HG03108 (cell line): Measurements from ENCODE around the gene TPSB2.
"Not testable (repeated sequence)": the region's sequence is repeated elsewhere in the genome, so short reads cannot be mapped to it uniquely, and the experiment has no call there.

Experiments
- ATAC-seq: cut with Tn5 transposase; IDR thresholded peaks from one replicate; pipeline ENCODE4 v1.9.1; 2021; ENCODE audit warnings: moderate library complexity; ENCODE audit not compliant: unreplicated experiment

Gene TPSB2

DNA sequence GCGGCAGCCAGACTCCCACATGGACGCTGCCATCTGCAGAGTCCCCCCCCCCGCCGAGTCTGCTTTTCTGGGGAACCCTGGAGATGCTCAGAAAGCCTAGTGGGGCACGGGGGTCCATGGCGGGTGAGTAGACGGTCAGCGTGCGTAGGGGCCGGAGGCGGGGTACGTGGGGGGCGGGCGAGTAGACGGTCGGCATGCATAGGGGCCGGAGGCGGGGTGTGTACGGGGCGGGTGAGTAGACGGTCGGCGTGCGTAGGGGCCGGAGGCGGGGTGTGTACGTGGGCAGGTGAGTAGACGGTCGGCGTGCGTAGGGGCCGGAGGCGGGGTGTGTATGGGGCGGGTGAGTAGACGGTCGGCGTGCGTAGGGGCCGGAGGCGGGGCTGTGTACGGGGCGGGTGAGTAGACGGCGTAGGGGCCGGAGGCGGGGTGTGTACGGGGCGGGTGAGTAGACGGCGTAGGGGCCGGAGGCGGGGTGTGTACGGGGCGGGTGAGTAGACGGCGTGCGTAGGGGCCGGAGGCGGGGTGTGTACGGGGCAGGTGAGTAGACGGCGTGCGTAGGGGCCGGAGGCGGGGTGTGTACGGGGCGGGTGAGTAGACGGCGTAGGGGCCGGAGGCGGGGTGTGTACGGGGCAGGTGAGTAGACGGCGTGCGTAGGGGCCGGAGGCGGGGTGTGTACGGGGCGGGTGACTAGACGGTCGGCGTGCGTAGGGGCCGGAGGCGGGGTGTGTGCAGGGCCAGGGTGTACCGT, 44.4 kb downstream of the TPSB2 start:
- ATAC-seq, result not testable (repeated sequence)

DNA sequence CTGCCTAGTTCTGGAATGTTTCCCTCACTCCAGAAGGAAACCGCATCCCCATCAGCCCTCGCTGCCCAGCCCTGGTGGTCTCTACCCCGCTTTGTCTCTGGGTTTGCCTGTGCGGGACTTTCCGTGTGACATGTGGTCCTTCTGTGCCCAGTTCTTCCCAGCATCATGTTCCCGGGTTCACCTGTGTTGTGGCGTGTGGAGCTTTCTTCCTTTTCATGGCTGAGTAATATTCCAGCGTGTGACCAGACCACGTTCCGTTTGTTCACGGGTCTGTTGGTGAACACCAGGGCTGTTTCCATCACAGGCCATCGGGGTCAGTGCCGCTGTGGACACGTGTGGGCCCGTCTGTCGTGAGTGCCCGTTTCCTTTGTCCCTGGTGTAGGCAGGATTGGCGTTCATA, 45.0 kb downstream of the TPSB2 start:
- no peak for ATAC-seq

DNA sequence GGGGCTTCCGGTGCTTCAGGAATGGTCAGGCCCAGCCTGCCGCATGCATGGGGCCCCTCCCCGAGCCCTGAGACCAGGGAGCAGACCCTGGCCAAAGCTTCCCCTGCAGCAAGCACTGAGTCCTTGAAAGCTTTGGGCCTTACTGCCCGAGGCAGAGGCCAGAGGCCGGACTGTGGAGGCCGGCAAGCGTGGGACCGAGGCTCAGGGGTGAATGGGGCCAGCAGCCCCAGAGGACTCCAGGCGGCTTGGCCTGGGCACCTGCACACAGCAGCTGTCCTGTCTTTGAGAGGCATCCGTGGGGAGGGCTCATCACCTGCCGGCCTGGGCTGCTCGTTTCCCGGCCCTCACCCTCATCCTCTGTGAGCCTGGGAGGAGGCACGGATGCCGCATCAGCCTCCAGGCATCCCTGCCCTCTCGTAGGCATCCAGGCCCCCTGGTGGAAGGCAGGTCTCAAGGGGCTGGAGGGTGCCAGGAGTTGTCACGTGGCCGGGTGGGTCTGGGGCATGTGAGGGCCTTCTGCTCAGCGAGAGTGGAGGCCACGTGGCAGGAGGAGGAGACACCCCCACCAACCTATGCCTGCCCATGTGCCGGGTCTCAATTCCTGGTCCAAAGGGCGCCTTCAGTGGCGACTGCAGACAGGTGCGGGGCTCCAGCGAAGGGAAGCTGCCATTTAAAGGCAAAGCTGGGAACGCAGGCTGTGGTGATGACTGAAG, 45.7 kb downstream of the TPSB2 start:
- ATAC-seq, result no peak

DNA sequence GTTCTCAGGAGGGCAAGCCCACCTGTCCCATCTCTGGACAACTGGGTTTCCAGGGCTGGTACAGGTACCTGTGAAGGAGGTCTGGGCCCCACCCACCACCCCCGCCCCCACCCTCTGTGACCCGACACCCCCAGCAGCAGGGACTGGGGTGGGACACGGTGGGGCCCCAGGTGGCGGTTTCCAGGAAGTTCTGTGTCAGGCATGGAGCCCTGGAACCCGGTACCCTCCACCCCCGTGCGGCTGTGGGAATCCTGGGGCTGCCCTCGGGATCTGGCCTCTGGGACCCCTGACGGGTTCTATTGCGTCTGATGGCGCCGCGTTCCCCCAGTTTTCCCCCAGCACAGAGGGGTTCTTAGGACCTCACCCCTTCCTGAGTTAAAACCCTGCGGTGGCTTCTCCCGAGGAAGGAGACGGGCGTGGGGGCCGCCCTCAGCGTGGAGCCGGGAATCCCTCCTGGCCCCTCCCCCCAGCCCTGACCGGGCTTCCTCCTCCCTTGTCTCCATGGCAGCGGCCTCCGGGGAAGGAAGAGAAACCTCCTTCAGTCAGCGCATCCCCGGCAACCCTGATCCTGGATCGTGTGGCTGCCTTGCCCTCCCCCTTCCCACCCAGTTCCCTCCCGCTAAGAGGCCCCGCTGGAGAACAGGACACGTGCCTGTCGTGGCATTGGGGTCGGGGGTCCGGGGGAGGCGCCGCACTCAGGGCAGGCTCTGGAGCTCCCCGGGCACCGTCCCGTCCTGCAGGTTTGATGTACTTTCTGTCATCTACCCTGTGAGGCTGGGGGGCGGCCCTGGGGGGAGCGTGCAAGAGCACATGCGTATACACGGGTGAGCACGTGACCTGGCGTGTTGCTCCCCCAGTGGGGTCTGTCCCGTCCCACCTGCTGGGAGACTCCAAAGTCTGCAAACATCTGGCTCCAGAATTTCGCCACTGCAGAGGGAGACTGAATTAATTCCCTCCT, 46.8 kb downstream of the TPSB2 start:
- ATAC-seq, result no peak

DNA sequence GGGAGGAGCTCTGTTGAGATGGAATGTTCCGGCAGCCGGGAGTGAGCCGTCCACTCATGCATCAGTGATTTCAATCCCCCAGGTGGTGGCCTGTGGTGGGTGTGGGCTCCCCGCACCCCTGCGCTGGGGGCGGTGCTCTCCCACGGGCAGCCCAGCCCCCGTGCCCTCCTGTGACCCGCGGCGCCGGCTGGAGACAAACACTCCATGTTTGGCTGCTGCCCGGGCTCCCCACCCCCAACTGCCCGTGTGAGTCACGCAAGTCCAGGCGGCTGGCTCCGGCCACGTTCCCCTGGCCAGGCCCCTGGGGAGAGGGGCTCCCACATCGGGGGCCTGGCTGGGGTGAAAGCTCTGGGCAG, 47.7 kb downstream of the TPSB2 start:
- no peak for ATAC-seq

DNA sequence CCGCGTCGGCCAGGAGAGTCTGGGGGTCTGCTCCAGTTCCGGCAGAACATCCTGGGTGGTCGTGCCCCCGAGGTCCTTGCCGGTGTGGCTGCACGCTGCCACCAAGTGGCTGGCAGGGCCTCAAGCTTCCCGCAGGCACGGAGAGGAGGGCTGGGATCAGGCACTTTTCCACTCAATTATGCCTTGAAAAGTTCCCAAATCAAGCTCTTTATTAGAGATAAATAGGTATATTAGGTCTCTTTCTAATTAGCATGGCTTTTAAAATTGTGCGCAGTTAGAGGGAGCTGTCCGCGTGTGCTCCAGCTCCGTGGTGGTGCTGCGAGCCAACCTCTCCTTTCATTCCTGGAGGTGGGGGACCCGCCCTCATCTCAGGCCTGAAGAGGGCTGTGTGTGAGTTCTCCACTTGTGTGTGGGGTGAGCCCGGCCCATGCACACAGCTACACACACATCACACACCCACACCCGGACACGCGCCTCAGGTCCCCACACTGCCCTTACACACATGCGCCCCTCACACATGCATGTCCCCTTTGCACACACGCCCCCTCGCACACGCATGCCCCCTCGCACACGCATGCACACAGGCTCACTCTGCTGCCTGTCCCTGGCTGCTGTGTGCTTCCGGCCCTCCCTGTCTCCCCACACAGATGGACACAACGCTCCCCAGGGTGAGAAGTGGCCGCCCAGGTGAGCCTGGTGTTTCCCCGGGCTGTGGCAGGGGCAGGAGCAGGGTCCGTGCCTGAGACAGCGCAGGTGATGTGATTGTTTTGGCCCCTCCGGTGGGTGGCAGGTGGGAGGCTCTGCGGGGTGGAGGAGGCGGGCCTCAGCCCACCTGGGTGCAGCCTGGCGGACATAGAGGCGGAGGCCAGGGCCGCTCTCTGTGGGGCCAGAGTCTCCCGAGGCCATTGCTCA, 48.3 kb downstream of the TPSB2 start:
- ATAC-seq, result no peak

DNA sequence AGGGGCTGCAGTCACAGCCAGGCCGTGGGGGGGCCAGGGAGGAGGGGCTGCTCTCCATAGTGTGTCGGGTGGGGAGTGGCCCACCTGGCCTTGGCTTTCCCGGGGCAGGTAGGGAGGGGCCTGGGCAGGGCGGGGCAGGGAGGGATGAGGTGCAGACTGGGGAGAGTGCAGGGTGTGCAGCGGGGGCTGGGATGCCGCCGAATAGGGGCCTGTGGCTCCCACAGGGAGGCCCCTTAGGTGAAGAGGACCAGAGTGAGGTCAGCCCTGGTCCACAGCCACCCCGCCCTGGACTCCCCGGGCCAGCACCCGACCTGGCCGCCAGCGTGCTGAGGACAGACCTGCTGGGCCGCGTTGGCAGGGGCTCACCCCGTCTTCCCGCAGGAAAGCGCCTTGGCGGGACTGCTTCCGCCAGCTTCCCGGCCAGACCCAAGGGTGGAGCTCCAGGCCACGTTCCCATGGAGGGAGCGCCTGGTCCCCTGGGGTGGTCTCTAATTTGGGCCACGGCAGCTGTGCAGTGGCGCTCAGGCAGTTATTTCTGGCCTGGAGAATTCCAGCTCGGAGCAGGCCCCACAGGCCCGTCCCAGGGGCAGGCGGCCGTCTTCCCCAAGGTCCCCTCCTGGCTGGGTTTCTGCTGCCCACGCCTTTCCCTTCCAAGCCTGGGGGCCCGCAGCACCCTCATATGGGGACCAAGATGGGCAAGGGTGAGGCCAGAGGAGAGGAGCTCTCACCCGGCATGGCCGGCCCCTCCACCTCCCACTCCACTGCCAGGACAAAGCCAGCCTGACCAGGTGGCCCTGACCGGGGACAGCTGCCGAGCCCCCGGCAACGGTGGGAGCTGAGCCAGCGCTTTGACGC, 49.2 kb downstream of the TPSB2 start:
- ATAC-seq, result no peak
